K562 (cell line): ENCODE data around the gene GFRA3.

ENCODE experiments used
- HDAC2 ChIP-seq: fragments of 450-650 bp; IDR thresholded peaks from 2 replicates; pipeline ENCODE4 v1.6.1; 2016; ENCODE audit warnings: mild to moderate bottlenecking
- PCBP1 ChIP-seq: fragments of 200-400 bp; formaldehyde crosslinking; IDR thresholded peaks from 2 replicates; pipeline ENCODE4 v1.6.1; 2018; ENCODE audit warnings: mild to moderate bottlenecking, low read depth, low read length; ENCODE audit not compliant: poor library complexity, severe bottlenecking

DNA sequence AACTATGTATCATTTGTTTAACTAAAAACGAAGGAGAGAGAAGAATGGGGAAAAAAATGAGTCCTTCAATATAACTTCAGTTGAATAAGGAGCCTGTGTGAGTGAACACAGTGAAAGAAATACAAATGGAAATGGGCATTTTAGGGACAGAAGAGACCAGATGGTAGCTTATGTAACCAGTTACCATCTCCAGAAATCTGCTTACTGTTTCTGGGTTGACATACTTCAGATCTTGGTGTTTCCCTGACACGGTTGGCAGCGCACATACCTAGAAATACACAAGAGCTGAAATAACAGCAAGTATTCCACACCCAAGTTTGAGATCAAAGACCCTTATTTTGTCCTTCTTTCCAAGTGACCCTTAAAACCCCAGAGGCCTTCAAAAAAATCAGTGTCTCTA lies 14.9 kb upstream of the GFRA3 start:
- no peak for TF ChIP-seq HDAC2
- no peak for TF ChIP-seq PCBP1
